ENCODE measurements around the gene UBE2J2.

Gene UBE2J2

DNA sequence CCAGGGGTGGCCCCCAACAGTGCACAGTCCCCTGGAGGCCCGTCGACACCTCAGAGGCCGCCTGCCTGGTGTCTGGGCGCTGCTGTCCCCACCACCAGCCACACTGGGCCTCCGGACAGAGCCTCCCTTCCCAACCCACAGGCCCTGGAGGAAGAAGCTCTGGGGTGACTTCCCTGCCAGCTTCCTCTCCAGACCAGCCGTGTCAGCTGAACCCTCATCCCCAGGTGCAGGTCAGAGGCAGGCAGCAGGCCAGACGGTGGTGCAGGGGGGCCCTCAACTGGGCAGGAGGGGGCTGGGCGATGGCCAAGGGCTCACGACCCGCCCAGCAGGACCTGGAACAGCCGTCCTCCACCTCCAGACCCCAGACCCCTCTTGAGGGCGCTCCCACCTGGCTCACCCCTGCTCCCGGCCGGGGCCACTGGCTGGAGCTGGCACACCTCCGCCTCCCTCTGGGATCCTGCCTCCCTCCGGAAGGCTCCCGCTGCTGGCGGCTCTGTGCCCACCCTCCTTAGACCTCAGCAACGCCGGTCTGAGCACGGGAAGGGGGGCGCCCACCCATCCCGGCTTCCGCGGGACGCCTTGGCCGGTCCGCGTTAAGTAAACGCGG, 67.8 kb downstream of the UBE2J2 start:
- no peak for TF ChIP-seq FOXK2 (IDR thresholded peaks at IDR 0.05)
- no peak for TF ChIP-seq TARDBP (IDR thresholded peaks at IDR 0.05)
- no peak for TF ChIP-seq L3MBTL2 (conservative IDR thresholded peaks at IDR 0.05)
- TF ChIP-seq, protein P1, sequence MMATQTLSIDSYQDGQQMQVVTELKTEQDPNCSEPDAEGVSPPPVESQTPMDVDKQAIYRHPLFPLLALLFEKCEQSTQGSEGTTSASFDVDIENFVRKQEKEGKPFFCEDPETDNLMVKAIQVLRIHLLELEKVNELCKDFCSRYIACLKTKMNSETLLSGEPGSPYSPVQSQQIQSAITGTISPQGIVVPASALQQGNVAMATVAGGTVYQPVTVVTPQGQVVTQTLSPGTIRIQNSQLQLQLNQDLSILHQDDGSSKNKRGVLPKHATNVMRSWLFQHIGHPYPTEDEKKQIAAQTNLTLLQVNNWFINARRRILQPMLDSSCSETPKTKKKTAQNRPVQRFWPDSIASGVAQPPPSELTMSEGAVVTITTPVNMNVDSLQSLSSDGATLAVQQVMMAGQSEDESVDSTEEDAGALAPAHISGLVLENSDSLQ (IDR thresholded peaks at IDR 0.05) = no peak
- TF ChIP-seq ELF4 (IDR thresholded peaks at IDR 0.05) = no peak
- TF ChIP-seq FOXA1 (IDR thresholded peaks at IDR 0.05) = no peak
- no peak for TF ChIP-seq SP1 (IDR thresholded peaks at IDR 0.05)
- CTCF ChIA-PET = interaction anchor here (0.5 kb wide), 1 partner anchor 53 kb away, joined by 4 read pairs; no protein-coding TSS in a partner anchor
- POLR2A ChIA-PET = interaction anchor here (1.6 kb wide), 1 partner anchor 25 kb away, joined by 5 read pairs; no protein-coding TSS in a partner anchor
- DNase-seq (ENCODE audit: extremely low spot score) = no peak

DNA sequence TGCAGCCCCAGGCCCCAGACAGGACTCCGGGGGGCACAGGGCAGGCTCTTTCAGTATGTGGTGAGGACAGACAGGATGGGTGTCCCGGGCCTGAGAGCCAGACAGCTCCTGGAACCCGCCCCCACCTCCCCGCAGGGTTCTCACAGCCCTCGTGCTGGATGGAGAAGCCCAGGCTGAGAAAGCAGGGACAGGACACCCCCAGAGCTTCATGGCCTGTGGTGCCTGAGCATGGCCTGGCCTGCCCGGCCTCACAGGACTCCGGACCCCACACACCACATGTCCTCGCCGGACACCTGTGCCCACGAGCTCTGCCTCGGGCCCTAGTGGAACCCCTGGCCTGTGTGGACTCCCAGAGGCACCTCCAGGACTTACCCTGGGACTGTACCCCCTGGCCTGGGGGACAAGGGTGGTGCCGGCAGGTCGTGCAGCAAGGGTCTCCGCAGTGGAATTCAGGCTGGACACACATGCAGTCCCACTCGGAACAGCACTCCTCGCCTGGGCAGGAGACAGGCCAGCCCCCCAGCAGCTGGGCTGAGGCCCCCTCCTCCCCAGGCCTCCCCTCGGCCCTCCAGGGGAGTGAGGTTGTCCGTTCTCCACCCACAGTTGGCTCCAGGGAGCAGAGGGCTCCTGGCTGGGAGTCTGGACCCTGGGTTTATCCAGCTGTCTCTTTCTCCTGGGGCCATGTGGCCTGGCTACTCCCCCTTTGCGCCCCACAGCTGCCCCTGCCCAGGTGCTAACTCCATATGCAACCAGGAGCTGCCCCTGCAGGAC, 68.5 kb downstream of the UBE2J2 start:
- no peak for TF ChIP-seq SUZ12 (IDR thresholded peaks at IDR 0.05)
- CTCF ChIA-PET = no interaction called here
- DNase-seq (ENCODE audit: extremely low spot score) = no peak
- POLR2A ChIA-PET = interaction anchor here (1.6 kb wide), 1 partner anchor 26 kb away, joined by 5 read pairs; no protein-coding TSS in a partner anchor

DNA sequence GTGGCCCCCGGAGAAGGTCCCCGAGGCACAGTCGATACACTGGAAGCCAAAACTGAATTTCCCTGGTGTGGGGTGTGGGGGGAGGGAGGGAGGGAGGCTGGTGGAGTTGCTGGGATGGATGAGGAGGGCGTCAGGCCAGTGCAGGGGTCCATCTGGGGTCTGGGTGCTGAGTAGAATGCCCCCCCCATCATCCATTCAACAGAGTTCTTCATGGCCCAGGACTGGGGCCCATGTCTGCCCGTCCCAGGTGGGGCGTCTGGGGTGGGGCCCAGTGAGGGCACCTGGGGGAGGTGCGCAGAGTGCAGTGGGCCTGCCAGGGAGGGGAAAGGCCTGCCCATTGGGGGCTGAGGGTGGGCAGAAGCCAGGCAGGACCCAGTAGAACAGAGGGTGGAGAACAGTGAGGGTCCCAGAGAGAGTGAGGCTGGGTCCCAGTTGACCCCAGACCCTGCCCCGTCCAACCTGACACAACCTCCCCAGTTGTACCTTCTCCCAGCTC, 69.2 kb downstream of the UBE2J2 start:
- TF ChIP-seq ARNT (IDR thresholded peaks at IDR 0.05) = no peak
- no peak for TF ChIP-seq ZNF384 (IDR thresholded peaks at IDR 0.05)
- no peak for TF ChIP-seq TARDBP (IDR thresholded peaks at IDR 0.05)
- no peak for TF ChIP-seq FOXM1 (IDR thresholded peaks at IDR 0.05; ENCODE audit: borderline replicate concordance)
- TF ChIP-seq SUZ12 (IDR thresholded peaks at IDR 0.05) = no peak
- TF ChIP-seq L3MBTL2 (conservative IDR thresholded peaks at IDR 0.05) = no peak
- no peak for TF ChIP-seq NFRKB (IDR thresholded peaks at IDR 0.05)
- no peak for TF ChIP-seq ELF4 (IDR thresholded peaks at IDR 0.05)
- no peak for TF ChIP-seq LEF1 (IDR thresholded peaks at IDR 0.05; ENCODE audit: borderline replicate concordance)
- no peak for TF ChIP-seq HDGF (IDR thresholded peaks at IDR 0.05; ENCODE audit: borderline replicate concordance)
- no peak for TF ChIP-seq SP1 (IDR thresholded peaks at IDR 0.05)
- no peak for TF ChIP-seq FOXA1 (IDR thresholded peaks at IDR 0.05)
- no peak for TF ChIP-seq BHLHE40 (IDR thresholded peaks at IDR 0.05; ENCODE audit: borderline replicate concordance)
- no peak for TF ChIP-seq CTBP1 (IDR thresholded peaks at IDR 0.05; ENCODE audit: borderline replicate concordance)
- no peak for TF ChIP-seq FOXK2 (IDR thresholded peaks at IDR 0.05)
- TF ChIP-seq, protein P1 (IDR thresholded peaks at IDR 0.05) = no peak
- POLR2A ChIA-PET = interaction anchor here (1.6 kb wide), 1 partner anchor 27 kb away, joined by 5 read pairs; no protein-coding TSS in a partner anchor
- DNase-seq (ENCODE audit: extremely low spot score) = no peak
- CTCF ChIA-PET = no interaction called here

All from HEK293T (cell line).